ENCODE data around the gene PPP1R3E. TPM values are rescaled to one million over a fixed set of nuclear protein-coding genes. Genes with fewer than 3 reads are reported as not detected.

Gene PPP1R3E
- total and polyA plus RNA-seq, 2 of the 13 experiments (the other 11 are each of a cell fraction or from before 2014, with no cell fraction given): 16.5 to 26.5 TPM

DNA sequence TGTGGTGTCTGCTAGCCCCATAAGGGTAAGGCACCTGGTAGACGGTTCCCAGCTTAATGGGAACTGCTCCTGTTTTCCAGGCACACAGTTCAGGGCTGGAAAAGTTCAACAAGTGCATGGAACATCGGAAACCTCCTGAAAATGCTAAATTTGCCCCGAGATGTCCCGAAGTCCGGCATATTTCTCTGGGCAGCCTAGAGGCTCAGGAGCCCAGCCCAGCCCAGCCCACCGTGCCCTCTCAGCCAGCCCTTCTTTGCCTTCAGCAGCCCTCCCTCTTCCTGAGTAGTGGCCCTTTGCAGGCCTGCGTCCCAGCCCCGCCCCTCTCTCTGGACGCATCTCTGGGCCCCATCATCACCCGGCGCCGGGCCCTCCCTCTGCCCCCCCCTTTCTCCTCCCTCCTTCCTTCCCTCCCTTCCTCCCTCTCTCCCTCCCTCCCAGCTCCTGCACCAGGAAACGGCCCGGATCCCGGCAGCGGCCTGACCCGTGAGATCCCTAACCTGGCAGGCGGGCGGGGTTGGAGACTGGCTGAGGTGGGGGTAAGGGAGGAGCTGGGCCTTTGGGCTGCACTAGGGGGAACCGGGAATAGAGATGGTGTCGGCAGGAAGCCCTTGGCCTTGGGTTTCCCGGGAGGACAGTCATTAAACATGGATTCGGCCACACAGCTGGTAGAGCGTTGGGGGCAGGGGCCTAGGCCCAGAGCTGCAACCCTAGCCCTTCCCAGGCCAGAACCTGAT lies 3.9 kb upstream of the PPP1R3E start, which contains the start of gene BCL2L2 (continued):
- TF ChIP-seq ZNF777 (CRISPR knock-in tag; IDR thresholded peaks at IDR 0.05) (peak; percentile 78), ERF (CRISPR knock-in tag; IDR thresholded peaks at IDR 0.05) (peak; percentile 98), ZBTB38 (CRISPR knock-in tag; IDR thresholded peaks at IDR 0.05) (peak; percentile 95), ZNF652 (CRISPR knock-in tag; IDR thresholded peaks at IDR 0.05; ENCODE audit: borderline replicate concordance, low read depth) (no peak; the same call in 1 of the 2 replicates), RFX5 (IDR thresholded peaks at IDR 0.05; ENCODE audit: low read depth, low read length) (peak; percentile 55), FOXK1 (CRISPR knock-in tag; IDR thresholded peaks at IDR 0.05; ENCODE audit: borderline replicate concordance, low read depth) (peak; percentile 90; the same call in 1 of the 2 replicates), ZEB1 (IDR thresholded peaks at IDR 0.05; ENCODE audit: insufficient replicate concordance, low read depth) (no peak), KAT2B (IDR thresholded peaks at IDR 0.05; ENCODE audit: borderline replicate concordance, low read depth, low read length) (no peak), ZSCAN20 (CRISPR knock-in tag; IDR thresholded peaks at IDR 0.05; ENCODE audit: borderline replicate concordance) (peak; percentile 87; the same call in 1 of the 2 replicates), ZNF432 (CRISPR knock-in tag; IDR thresholded peaks at IDR 0.05; ENCODE audit: borderline replicate concordance) (no peak), ZNF530 (CRISPR knock-in tag; IDR thresholded peaks at IDR 0.05; ENCODE audit: low read depth) (no peak)
- TF ChIP-seq, protein P1, sequence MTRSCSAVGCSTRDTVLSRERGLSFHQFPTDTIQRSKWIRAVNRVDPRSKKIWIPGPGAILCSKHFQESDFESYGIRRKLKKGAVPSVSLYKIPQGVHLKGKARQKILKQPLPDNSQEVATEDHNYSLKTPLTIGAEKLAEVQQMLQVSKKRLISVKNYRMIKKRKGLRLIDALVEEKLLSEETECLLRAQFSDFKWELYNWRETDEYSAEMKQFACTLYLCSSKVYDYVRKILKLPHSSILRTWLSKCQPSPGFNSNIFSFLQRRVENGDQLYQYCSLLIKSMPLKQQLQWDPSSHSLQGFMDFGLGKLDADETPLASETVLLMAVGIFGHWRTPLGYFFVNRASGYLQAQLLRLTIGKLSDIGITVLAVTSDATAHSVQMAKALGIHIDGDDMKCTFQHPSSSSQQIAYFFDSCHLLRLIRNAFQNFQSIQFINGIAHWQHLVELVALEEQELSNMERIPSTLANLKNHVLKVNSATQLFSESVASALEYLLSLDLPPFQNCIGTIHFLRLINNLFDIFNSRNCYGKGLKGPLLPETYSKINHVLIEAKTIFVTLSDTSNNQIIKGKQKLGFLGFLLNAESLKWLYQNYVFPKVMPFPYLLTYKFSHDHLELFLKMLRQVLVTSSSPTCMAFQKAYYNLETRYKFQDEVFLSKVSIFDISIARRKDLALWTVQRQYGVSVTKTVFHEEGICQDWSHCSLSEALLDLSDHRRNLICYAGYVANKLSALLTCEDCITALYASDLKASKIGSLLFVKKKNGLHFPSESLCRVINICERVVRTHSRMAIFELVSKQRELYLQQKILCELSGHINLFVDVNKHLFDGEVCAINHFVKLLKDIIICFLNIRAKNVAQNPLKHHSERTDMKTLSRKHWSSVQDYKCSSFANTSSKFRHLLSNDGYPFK (CRISPR knock-in tag; IDR thresholded peaks at IDR 0.05; ENCODE audit: borderline replicate concordance): peak; percentile 97
- TF ChIP-seq, protein P2, sequence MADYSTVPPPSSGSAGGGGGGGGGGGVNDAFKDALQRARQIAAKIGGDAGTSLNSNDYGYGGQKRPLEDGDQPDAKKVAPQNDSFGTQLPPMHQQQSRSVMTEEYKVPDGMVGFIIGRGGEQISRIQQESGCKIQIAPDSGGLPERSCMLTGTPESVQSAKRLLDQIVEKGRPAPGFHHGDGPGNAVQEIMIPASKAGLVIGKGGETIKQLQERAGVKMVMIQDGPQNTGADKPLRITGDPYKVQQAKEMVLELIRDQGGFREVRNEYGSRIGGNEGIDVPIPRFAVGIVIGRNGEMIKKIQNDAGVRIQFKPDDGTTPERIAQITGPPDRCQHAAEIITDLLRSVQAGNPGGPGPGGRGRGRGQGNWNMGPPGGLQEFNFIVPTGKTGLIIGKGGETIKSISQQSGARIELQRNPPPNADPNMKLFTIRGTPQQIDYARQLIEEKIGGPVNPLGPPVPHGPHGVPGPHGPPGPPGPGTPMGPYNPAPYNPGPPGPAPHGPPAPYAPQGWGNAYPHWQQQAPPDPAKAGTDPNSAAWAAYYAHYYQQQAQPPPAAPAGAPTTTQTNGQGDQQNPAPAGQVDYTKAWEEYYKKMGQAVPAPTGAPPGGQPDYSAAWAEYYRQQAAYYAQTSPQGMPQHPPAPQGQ (CRISPR knock-in tag; IDR thresholded peaks at IDR 0.05; ENCODE audit: borderline replicate concordance): peak; percentile 99; the same call in 1 of the 2 replicates
- TF ChIP-seq, protein P3, sequence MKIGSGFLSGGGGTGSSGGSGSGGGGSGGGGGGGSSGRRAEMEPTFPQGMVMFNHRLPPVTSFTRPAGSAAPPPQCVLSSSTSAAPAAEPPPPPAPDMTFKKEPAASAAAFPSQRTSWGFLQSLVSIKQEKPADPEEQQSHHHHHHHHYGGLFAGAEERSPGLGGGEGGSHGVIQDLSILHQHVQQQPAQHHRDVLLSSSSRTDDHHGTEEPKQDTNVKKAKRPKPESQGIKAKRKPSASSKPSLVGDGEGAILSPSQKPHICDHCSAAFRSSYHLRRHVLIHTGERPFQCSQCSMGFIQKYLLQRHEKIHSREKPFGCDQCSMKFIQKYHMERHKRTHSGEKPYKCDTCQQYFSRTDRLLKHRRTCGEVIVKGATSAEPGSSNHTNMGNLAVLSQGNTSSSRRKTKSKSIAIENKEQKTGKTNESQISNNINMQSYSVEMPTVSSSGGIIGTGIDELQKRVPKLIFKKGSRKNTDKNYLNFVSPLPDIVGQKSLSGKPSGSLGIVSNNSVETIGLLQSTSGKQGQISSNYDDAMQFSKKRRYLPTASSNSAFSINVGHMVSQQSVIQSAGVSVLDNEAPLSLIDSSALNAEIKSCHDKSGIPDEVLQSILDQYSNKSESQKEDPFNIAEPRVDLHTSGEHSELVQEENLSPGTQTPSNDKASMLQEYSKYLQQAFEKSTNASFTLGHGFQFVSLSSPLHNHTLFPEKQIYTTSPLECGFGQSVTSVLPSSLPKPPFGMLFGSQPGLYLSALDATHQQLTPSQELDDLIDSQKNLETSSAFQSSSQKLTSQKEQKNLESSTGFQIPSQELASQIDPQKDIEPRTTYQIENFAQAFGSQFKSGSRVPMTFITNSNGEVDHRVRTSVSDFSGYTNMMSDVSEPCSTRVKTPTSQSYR (CRISPR knock-in tag; IDR thresholded peaks at IDR 0.05; ENCODE audit: borderline replicate concordance): peak; percentile 77
- TF ChIP-seq, protein P4, sequence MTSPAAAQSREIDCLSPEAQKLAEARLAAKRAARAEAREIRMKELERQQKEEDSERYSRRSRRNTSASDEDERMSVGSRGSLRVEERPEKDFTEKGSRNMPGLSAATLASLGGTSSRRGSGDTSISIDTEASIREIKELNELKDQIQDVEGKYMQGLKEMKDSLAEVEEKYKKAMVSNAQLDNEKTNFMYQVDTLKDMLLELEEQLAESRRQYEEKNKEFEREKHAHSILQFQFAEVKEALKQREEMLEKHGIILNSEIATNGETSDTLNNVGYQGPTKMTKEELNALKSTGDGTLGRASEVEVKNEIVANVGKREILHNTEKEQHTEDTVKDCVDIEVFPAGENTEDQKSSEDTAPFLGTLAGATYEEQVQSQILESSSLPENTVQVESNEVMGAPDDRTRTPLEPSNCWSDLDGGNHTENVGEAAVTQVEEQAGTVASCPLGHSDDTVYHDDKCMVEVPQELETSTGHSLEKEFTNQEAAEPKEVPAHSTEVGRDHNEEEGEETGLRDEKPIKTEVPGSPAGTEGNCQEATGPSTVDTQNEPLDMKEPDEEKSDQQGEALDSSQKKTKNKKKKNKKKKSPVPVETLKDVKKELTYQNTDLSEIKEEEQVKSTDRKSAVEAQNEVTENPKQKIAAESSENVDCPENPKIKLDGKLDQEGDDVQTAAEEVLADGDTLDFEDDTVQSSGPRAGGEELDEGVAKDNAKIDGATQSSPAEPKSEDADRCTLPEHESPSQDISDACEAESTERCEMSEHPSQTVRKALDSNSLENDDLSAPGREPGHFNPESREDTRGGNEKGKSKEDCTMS (CRISPR knock-in tag; conservative IDR thresholded peaks at IDR 0.05): peak; percentile 75; the same call in 1 of the 2 replicates
- TF ChIP-seq, protein P5, sequence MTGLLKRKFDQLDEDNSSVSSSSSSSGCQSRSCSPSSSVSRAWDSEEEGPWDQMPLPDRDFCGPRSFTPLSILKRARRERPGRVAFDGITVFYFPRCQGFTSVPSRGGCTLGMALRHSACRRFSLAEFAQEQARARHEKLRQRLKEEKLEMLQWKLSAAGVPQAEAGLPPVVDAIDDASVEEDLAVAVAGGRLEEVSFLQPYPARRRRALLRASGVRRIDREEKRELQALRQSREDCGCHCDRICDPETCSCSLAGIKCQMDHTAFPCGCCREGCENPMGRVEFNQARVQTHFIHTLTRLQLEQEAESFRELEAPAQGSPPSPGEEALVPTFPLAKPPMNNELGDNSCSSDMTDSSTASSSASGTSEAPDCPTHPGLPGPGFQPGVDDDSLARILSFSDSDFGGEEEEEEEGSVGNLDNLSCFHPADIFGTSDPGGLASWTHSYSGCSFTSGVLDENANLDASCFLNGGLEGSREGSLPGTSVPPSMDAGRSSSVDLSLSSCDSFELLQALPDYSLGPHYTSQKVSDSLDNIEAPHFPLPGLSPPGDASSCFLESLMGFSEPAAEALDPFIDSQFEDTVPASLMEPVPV (CRISPR knock-in tag; IDR thresholded peaks at IDR 0.05): peak; percentile 86
